Measurements from ENCODE around the gene ZNF322.

The ZNF322 gene

DNA sequence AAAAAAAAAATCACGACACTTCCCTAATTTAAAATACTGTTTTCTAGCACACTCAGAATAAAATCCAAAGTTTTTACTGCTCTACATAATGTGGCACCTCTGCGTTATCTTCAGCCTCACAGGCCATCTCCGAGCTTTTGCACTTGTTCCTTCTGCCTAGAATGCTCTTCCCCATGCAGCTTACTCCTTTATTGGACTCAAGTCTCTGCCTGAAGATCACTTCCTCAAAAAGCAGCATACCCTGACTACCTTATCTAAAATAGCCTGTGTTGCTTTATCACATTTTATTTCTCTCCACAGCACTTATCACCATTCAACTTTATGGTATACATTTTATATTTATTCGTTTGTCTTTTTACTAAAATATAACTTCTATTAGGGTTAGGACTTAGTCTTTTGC lies 2.3 kb downstream of the ZNF322 start:
- POLR2A ChIA-PET, result no interaction called here
- TF ChIP-seq CTCF (IDR thresholded peaks at IDR 0.05; ENCODE audit: control extremely low read depth, extremely low read depth, low read depth, missing control alignments), result no peak
- DNase-seq (ENCODE audit: extremely low spot score), result no peak
- CTCF ChIA-PET, result interaction anchor here (1.2 kb wide), 2 partner anchors 12 to 15 kb away, joined by 3 read pairs; no protein-coding TSS in a partner anchor

DNA sequence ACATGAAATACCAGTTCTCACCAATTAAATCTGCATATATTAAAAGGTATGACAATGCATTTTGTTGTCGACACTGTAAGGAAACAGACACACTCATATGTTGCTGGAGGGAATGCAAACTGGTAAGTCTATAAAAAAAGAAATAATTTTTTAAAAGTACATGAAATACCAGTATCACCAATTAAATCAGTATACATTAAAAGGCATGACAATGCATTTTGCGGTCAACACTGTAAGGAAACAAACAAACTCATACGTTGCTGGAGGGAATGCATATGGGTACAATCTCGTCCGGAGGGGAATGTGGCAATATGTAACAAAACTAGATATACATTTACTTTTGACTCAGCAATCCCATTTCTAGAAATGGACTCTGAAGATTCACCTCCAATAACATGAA lies 6.5 kb downstream of the ZNF322 start:
- ChIA-PET POLR2A (no interaction called here), CTCF (no interaction called here)
- TF ChIP-seq CTCF (IDR thresholded peaks at IDR 0.05; ENCODE audit: control extremely low read depth, extremely low read depth, low read depth, missing control alignments), result no peak
- no peak for DNase-seq (ENCODE audit: extremely low spot score)

DNA sequence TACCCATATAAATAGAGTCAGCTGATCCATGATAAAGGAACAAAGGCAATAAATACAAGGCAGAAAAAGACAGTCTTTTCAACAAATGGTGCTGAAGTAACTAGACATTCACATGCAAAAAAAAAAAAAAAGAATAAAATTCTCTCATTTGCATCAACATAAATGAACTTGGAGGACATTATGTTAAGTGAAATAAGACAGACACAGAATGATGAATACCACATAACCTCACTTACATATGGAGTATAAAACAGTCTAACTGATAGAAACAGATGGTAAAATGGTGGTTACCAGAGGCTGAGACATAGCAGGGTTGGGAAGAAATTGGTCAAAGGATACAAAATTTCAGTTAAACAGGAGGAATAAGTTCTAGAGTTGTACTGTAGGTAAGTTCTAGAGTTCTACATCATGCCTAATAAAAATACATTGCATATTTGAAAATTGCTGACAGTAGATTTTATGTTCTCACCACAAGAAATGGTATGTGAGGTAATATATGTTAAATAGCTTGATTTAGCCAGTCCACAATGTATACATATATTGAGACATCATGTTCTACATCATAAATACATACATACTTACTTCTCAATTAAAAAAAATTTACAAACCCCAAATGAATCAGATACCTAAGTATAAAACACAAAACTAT lies 8.3 kb downstream of the ZNF322 start:
- no peak for DNase-seq (ENCODE audit: extremely low spot score)
- CTCF ChIA-PET, result no interaction called here
- POLR2A ChIA-PET, result no interaction called here
- TF ChIP-seq CTCF (IDR thresholded peaks at IDR 0.05; ENCODE audit: control extremely low read depth, extremely low read depth, low read depth, missing control alignments), result no peak

DNA sequence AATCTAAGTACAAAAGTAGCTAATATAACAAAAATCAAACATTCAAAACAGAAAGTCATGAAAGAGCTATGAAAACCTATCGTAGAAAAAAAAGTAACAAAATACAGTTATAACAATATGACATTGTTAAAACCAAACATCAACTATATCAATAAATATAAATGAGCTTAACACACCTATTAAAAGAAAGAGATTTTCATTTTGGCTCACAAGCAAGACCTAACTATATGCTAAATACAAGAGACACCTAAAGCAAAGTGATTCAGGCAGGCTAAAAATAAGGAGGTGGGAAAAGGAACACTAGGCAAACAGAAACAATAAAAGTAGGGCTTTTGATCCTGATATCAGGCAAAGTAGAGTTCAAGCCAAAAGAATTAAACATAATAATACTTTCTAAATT lies 13.5 kb downstream of the ZNF322 start:
- CTCF ChIA-PET, result no interaction called here
- no peak for TF ChIP-seq CTCF (IDR thresholded peaks at IDR 0.05; ENCODE audit: control extremely low read depth, extremely low read depth, low read depth, missing control alignments)
- POLR2A ChIA-PET, result interaction anchor here (0.6 kb wide), 1 partner anchor 501 kb away, joined by 6 read pairs; a partner anchor contains a TSS
- DNase-seq (ENCODE audit: extremely low spot score), result no peak

DNA sequence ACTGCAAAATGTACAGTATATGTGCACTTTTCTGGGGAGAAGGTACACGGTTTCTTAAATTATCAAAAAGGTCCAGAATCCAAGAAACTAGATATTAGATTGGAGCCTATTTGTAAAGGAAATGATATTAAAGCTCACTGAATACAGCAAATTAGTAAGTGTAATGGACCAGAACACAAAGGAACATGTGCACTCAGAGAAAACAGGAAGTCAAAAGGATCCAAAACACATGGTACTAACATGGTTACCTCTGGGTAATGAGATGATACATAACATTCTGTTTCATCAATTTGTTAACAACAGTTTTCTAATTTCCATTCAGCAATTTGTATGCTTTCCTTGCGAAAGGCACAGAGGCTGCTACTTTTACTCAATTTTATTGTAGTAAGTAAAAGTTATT lies 18.7 kb downstream of the ZNF322 start:
- DNase-seq (ENCODE audit: extremely low spot score), result no peak
- POLR2A ChIA-PET, result no interaction called here
- CTCF ChIA-PET, result no interaction called here
- no peak for TF ChIP-seq CTCF (IDR thresholded peaks at IDR 0.05; ENCODE audit: control extremely low read depth, extremely low read depth, low read depth, missing control alignments)

- ChIA-PET POLR2A (no interaction called here), CTCF (no interaction called here)
- no peak for DNase-seq (ENCODE audit: extremely low spot score)
- no peak for TF ChIP-seq CTCF (IDR thresholded peaks at IDR 0.05; ENCODE audit: control extremely low read depth, extremely low read depth, low read depth, missing control alignments)
Measured at GRCh38 chr6:26629359-26629758, 30.2 kb downstream of the ZNF322 start.
